Activated T-helper 1 cell treated with Interleukin-2 at 50 U/mL for 16 hours (primary cell): ENCODE results near the gene ASCL2.

Experiments
- DNase-seq: peaks from one replicate; pipeline ENCODE4 v3.0.0-alpha.2; 2020; ENCODE audit warnings: low read depth

Gene ASCL2

GRCh38 chr11:2272228-2272945 lies 2.0 kb upstream of the ASCL2 start:
- no peak for DNase-seq

DNA sequence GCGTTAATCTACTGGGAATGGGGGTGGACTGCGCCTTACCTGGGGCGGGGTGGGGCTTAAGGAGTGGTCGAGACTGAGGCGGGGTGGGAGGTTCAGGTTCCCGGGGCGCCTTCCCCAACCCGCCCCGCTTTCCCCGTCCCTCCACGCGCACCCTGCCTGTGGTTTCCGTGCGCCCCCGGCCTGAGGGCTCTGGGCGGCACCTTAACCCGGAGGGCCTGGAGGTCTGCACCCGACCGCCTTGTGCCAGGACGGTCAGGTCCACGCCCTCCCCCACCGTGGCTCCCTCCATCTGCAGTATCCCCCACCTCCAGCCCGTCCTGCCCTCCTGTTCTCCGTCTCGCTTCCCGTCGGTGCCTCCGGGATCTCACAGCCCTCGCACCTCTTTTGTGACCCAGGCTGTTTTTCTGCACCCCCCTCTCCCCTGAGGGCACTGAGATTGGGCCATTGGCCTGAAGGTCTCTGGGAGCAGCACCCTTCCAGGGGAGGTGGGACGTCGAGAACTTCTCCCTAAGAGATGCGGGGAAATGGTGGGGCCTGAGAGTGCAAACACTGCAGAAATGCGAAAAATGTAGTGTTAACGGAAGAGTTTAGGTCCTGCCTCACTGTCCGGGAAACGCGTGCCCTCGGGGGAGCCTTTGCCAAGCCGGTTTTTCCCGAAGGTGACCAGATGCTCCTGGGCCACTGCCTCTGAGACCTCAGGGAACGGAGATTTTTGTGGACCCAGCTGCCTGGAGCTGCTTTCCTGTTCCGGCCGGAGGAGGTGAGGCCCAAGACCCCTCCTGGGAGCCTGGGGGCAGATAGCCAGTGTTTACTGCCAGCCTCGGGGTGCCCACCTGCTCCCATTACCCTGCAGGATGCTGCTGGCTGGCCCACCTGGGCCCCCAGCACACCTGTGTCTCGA lies 1.2 kb upstream of the ASCL2 start:
- DNase-seq: no peak

DNA sequence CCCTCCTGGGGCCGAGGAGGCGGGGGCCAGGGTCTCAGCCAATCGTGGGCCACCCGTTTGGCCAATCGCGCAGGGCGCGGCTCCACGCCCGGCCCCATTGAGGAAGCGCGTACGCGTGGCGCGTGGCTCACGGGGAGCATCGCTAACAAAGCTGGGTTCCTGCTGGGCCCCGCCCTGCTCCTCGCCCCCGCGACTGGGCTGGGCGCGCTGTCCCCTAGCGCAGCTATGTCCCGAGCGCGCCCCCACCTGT lies 614 bp upstream of the ASCL2 start:
- peak; percentile 22 for DNase-seq

DNA sequence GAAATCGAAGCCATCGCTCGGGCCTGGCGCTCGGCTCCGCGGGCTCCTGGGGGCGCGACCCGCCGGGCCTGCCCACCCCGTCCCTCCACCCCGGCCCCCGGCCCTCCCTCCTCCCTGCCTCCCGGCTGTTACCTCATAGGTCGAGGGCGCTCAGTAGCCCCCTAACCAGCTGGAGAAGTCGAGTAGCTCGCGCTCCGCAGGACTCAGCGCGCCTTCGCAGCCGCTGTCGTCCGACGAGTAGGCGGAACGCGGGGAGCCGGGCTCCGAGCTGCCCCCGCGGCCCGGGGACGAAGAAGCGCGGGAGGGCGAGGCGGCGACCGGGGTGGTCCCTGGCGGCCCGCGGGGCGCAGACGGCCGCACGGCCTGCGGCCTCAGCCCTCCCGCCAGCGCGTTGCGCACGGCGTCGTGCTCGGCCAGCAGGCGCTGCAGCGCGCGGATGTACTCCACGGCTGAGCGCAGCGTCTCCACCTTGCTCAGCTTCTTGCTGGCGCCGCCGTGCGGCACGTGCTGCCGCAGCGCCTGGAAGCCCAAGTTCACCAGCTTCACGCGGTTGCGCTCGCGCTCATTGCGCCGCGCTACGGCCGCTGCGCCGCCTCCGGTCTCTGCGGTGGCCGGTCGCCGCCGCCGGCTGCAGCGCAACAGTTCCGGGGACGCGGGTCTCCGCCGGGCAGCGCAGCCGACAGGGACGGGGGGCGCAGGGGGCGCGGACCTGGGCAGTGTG lies 627 bp downstream of the ASCL2 start:
- DNase-seq: peak; percentile 26

DNA sequence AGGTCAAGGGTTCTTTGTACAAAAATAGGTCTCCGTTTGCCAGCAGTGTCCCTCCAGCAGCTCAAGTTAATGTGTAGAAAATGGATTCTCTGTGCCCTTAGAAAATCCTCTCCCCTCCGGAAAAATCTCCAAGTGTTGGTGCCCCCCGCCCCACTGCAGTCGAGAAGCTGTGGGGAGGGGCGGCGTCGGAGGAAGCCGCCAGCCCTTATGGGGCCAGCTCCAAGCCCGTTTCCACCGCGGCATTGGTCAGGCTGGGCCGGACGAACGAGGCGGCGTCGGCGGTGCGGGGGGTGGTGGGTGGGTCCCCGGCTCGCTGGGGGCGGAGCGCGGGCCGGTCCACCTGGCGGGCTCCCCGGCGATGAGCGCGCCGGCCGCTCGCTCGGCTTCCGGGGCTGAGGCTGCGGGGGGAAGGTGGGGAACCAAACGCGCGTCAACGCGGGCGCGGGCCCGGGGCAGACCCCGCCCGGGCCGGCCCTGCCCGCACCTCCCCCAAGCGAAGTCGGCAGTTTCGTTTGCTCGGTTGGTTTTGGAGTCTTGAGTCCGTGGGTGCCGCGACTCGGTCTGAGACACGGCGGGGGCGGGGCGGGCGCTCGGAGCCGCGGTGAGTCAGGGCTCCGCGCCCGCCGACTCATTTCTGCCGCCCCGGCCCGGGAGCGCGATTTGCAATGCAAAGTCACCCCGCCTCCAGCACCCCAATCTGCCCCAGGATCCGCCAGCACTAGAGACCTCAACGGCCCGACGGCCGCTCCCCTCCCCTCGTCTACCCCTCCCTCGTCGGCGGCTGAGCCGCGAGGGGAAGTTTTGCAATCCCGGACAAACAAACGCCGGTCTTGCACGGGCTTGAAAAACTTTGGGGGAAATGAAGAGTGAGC lies 1.4 kb downstream of the ASCL2 start:
- peak; percentile 25 for DNase-seq

GRCh38 chr11:2267851-2268728 lies 2.3 kb downstream of the ASCL2 start:
- no peak for DNase-seq

GRCh38 chr11:2267306-2267850 lies 3.0 kb downstream of the ASCL2 start:
- DNase-seq: no peak

DNA sequence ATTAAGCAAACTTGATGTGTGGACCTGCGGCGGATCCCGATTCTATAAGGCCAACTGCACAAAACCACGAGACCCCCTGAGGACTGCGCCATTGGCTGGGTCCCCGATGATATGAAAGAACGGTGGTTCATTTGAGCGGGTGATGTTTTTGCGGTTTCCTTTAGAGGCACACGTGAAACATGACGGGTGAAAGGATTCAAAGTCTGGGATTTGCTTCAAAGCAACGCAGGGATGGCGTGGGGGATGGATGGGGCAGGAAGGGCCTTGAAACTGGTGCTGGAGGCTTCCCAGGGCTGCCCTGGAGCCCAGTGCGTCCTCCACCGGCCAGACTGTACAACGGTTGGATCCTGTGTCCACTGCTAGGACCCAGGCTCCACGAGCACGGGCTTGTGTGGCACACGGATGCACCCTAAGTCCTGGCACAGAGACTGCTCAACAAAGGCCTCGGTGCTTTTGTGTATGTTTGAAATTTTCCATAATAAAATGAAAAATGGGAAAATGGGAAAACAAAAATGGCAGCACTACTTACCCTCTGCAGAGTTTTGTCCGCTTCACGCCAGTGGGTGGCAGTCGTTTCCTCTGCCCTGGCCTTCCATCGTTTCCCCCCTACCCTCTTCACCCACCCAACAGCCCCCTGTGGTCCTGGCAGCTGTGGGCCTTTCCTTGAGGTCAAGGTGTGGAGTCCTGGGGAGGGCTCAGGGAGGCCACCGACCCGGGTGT lies 3.6 kb downstream of the ASCL2 start:
- no peak for DNase-seq

DNA sequence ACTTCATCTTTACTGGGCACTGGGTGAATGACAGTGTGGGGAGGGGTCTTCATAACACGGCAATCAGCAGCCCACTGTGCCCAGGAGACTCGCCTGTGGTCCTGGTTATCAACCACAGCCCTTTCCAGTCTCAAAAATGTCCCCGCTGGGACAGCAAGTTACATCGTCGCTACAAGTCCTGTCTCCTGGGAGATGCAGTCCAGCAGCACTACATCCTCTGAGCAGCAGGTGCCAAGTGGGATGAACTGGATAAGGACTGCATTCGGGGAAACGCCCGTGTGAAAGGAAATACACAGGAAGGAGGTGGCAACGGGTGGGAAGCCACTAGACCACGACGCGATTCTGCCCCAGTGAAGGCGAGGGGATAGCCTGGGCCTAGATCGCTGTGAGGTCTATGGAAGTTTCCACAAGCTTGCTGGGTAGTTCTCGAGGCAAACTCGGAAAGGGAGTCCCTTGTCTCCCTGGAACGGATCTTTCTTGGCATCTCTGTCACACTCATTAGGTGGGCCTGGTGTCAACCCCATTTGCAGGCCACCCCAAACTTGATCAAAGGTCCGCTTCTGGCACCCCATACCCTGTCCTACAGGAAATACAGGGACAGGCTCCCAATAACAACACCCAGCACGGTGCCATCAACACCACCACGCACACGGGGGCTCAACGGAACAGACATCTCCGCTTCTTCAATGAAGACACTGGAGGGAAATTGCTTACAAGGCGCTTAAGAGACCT lies 4.4 kb downstream of the ASCL2 start:
- DNase-seq: no peak

GRCh38 chr11:2265396-2265795 lies 5.0 kb downstream of the ASCL2 start:
- no peak for DNase-seq

DNA sequence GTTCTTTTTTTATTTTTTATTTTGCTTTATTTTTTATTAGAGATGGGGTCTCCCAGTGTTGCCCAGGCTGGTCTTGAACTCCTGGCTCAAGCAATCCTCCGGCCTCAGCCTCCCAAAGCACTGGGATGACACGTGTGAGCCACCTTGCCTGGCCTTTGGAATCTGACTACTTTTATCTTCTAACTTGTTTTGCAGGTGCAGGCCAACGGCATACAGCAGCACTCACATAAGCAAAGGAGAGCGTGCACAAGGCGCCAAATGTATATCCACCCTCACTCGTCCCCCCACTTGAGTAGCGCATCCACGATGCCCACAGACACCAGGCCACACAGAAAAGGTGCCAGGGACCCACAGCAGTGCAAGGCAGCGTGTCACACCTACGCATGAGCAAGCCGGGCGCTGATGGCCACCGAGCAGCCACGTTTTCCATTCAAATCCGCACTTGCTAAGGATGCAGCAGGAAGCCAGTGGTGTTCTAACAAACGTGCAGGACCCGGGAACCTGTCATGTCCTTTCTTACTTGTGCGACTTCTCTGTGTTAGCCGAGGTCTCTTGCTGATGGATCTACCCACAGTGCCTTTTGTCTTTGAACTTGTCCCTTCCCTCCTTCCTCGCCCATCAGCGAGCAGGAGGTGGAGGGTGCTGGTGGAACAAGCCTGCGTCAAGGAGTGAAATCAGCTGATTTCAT lies 5.9 kb downstream of the ASCL2 start:
- DNase-seq: no peak

DNA sequence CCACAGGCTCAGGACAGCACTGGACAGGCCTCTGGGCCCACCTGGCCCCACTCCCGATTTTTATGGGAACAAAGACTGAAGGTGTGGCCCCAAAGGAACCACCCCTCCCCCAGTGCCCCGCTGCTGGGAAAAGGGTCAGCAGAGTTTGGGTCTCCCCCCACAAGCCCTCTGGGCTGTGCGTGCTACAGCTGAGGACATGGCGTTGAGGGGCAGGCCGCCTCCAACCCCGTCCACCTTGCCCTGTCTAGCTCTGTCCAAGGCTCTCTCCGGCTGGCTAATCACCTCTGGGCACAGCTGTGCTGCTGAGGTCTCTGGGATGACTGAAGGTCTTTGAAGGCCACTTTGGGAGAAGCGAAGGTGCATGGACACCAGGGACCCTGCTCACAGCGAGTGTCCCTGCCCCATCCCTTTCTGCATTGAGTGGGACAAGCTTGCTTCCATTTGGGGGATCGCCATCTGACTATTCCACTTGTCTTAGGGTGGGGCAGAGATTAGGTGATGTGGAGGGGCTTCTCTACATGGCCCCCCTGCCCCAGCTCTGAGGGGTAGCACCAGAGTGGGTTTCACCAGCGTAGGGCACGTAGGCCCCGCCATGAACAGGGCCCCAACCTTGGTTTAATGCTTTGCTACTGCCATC lies 6.5 kb downstream of the ASCL2 start:
- DNase-seq: no peak

DNA sequence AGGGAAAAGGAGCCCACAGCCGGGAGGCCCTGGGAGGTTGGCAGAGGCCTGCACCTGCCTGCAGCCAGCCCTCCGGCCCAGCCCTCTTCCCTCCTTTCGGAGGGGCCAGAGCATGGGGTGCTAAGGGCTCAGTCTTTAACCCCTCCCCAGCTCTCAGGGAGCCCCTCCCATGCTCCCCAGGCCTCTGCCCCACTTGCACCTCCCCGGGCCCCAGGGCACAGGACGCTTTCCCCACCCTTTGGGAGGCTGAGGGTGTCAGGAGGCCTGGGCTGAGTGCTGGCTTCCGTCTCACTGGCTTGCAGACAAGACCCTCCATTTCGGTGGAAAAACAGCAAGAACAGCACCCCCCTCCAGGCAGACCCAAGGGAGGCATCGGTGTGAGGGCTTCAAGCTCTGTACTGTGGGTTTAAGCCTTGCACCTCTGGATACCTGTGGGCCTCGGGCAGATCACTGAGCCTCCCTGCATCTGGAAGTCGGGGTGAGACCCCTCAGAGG lies 7.3 kb downstream of the ASCL2 start:
- no peak for DNase-seq

GRCh38 chr11:2262301-2263070 lies 7.9 kb downstream of the ASCL2 start:
- no peak for DNase-seq

GRCh38 chr11:2261436-2262230 lies 8.8 kb downstream of the ASCL2 start:
- DNase-seq: no peak
